ENCODE measurements around the gene CAMTA1.
"Not testable (repeated sequence)": the region's sequence is repeated elsewhere in the genome, so short reads cannot be mapped to it uniquely, and the experiment has no call there.

CAMTA1 gene

GRCh38 chr1:7150724-7151280 is 365.5 kb downstream of the CAMTA1 start:
- no peak for DNase-seq (ENCODE audit: low spot score)

GRCh38 chr1:7151978-7152377 is 366.7 kb downstream of the CAMTA1 start:
- no peak for DNase-seq (ENCODE audit: low spot score)

GRCh38 chr1:7152655-7153054 is 367.4 kb downstream of the CAMTA1 start:
- no peak for DNase-seq (ENCODE audit: low spot score)

DNA sequence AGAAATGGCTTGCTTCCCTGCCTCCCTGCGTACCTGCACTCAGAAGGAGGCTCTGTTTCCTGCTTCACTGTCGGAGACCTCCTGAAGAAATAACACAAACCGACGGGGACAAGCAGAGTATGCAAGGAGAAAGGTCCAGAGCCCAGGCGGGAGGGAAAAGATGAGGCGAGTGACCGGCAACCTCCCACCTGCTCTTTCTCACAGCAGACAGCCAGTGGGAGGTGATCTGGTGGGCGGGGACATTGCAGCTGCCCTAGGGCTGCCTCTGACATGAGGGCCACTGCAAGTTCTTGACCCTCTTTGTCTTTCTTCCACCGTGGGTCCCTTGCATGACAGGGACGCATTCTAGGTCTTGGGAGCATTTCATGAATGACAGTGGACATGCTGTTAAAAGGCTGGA is 368.2 kb downstream of the CAMTA1 start:
- no peak for DNase-seq (ENCODE audit: low spot score)

DNA sequence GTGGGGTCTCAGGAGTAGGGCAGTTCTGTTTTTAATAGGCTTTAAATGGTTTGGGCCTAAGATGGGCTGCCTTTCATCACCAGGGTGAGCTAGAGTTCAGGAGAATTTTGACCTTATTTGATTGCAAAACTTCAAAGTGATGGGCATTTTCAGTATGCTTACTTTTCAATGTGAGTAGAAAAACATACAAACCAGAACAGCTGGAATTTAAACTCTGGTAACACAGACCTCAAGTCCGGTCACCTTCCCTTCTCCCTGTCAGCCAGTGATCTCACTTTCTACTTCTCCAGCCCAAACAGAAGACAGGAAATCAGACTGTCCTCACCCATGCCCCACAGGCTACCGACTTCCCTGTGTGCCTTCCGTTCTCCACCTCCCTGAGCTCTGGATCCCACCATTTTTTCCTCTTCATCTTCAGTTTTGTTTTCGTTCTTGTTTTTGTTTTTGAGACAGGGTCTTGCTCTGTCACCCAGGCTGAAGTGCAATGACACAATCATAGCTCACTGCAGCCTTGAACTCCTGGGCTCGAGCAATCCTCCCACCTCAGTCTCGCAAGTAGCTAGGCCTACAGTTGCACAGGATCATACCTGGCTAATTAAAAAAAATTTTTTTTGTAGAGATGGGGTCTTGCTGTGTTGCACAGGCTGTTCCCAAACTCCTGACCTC is 374.0 kb downstream of the CAMTA1 start:
- no peak for DNase-seq (ENCODE audit: low spot score)

GRCh38 chr1:7168554-7168953 is 383.3 kb downstream of the CAMTA1 start:
- DNase-seq (ENCODE audit: low spot score), result not testable (repeated sequence)

DNA sequence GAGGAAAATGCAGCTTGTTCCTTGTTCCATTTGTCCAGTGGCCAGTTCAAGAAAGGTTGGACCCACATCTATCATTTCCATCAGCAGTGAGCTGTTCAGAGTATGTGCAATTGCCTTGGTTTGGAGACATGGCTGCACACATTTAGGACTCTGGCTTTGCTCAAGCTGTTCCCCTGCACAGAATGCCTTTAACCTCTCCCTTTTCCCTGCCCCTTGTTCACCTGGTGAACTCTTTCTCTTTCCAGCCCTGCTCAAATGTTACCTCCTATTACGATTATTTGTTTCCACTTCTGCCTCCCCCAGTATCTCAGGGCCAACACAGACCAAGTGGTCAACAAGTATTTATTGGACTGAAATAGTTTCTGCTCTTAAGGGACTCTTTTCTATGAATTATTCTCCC is 385.9 kb downstream of the CAMTA1 start:
- DNase-seq (ENCODE audit: low spot score), result no peak

DNA sequence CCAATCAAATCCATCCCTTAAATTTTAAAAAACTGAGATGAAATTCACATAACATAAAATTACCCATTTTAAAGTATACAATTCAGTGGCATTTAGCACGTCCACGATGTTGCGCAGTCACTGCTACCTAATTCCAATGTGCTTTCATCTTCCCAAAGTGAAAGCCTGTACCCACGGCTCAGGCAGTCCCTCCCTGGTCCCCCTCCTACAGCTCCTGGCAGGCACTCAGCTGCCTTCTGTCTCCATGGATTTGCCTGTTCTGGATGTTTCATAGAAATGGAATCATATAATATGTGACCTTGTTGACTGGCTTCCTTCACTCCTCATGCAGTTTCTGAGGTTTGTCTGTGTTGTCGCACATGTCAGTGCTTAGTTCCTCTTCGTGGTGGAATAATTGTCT is 386.3 kb downstream of the CAMTA1 start:
- no peak for DNase-seq (ENCODE audit: low spot score)

GRCh38 chr1:7172804-7173203 is 387.6 kb downstream of the CAMTA1 start:
- DNase-seq (ENCODE audit: low spot score), result no peak

GRCh38 chr1:7174561-7174960 is 389.3 kb downstream of the CAMTA1 start:
- DNase-seq (ENCODE audit: low spot score), result no peak

- no peak for DNase-seq (ENCODE audit: low spot score)
These were observed 390.0 kb downstream of the CAMTA1 start for GRCh38 chr1:7174980-7175906.

- DNase-seq (ENCODE audit: low spot score), result no peak
These were observed 391.8 kb downstream of the CAMTA1 start for GRCh38 chr1:7177021-7177420.

DNA sequence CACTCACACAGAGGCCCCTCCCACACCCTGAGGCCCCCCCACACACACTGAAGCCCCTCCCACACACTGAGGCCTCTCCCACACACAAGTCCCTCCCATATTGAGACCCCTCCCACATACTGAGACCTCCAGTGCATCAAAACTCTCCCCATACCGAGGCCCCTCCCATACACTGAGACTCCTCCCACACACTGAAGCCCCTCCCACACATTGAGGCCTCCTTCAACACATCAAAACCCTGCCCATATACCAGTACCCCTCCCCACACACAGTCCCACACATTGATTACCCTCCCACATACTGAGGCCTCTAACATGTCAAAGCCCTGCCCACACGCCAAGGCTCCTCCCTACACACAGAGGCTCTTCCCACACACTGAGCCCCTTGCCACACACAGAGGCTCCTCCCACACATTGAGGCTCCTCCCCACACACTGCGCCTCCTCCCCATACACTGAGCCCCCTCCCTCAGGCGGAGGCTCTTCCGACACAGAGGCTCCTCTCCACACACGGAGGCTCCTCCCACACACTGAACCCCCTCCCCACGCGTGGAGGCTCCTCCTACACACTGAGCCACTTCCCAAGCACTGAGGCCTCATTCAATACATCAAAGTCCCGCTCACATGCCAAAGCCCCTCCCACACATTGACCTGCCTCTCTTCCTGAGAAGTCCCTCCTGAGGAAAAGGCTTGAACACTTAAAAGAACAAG is 392.3 kb downstream of the CAMTA1 start:
- DNase-seq (ENCODE audit: low spot score), result no peak

GRCh38 chr1:7178336-7178735 is 393.1 kb downstream of the CAMTA1 start:
- DNase-seq (ENCODE audit: low spot score), result no peak

DNA sequence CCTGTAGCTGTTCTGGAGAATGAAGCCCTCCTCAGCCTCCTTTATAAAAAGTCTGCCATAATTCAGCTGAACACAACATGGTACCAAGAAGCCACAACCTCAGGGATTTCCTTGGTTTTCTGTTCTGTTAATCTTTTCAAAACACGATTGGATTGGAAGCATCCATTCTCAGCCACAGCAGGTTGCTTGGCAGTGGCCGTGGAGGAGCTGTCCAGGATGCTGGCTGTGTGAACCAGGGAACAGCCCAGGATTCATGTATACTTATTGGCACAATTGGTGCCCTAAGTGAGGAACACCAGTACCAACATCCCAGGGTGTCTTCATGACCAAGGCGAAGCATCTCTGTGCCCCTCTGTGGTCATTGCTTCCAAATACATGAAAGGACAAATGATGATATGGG is 393.5 kb downstream of the CAMTA1 start:
- no peak for DNase-seq (ENCODE audit: low spot score)

- DNase-seq (ENCODE audit: low spot score), result no peak
These were observed 400.5 kb downstream of the CAMTA1 start for GRCh38 chr1:7185721-7186120.

DNA sequence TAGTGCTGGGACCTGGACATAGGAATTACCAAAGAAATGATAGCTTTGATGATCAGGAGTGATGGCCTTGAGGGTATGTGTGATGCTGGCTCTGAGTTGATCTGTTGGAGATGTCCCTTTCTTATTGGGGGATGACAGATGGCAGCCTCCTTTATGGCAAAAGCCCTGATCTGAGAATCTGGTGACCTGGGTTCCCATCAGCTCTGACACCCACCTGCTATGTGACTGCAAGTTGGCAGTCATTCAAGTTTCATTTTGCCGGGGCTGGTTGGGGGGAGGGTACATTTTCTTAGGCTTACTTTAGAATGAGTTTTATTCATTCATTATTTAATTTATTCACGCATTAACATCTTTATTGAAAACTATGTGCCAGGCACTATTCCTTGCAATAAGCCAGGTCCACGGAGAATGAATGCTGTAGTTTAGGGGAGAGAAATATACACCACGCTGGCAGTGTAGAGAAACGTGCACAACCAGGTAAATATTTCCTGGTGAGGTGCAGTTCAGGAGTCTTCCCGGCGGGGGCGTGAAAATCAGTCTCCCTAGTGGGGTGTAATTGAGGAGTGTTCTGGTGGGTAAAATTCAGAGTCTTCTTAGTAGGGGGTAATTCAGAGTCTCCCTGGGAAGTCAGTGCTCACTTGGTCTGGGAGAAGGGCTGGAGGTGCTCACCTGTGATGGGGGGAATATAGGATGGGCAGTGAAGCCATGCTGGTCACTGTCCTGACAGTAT is 401.3 kb downstream of the CAMTA1 start:
- DNase-seq (ENCODE audit: low spot score), result no peak

- DNase-seq (ENCODE audit: low spot score), result no peak
These were observed 401.8 kb downstream of the CAMTA1 start for GRCh38 chr1:7187112-7187493.

GRCh38 chr1:7190261-7190660 is 405.0 kb downstream of the CAMTA1 start:
- DNase-seq (ENCODE audit: low spot score), result no peak

DNA sequence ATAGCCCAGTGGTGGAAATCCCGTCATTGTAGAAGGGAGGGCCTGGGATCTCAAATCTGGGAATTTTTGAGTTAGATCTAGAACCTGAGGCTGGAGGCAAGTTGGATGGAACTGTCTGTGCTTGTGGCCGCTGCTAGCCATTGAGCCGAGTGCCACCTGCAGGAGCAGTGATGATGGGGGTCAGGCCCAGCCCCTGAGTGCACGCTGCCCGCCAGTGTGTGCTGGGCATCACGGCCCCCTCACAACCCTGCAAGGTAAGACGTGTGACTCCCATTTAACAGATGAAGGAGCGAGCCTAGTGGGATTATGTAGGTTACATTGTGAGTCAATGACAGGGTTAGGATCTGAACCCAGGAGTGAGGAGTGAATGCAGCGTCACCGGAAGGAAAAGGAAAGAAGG is 407.2 kb downstream of the CAMTA1 start:
- DNase-seq (ENCODE audit: low spot score), result no peak

DNA sequence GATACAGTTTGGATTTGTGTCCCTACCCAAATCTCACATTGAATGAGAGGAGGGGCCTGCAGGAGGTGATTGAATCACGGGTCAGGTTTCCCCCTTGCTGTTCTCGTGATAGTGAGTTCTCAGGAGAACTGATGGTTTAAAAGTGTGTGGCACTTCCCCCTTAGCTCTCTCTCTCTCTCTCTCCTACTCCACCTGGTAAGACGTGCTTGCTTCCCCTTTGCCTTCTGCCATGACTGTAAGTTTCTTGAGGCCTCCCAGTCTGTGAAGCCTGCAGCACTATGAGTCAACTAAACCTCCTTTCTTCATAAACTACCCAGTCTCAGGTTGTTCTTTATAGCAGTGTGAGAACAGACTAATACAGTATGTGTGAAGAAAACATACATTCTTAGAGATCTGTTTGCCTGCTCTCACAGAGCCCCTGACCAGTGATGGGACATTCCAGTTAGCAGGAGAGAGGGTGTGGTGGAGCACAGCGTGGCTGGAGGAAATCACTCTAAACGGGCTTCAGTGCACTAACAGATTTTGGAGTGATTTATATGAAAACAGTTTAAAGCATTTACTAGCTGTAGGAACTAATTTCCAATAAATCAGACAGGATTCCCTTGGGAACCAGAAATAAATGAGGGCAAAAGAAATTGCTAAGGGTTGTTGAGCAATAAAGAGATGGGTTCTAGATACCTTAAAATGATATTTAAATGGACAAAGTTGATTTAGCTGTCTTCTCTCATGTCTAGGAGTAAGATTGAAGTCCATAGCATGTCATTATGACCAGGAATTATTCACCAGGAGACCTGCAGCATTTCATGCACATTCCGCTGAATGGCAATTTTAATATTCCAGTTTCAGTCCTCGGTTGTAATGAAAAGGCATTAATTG is 411.0 kb downstream of the CAMTA1 start:
- no peak for DNase-seq (ENCODE audit: low spot score)

Data from RKO (cell line).